Type B pancreatic cell (in vitro differentiated cells): ENCODE results near the gene PDGFD. TPM values are rescaled to one million over a fixed set of nuclear protein-coding genes. Genes with fewer than 3 reads are reported as not detected.

Experiments used
- DNase-seq: peaks from one replicate; pipeline ENCODE4 v3.0.0; 2021; ENCODE audit warnings: mixed read lengths; ENCODE audit not compliant: unreplicated experiment; ENCODE audit errors: extremely low spot score
- H3K27ac Mint-ChIP-seq: 2 replicates; pipeline ENCODE4 v1.8.0; 2021; ENCODE audit warnings: mild to moderate bottlenecking, mixed read lengths
- H3K27me3 Mint-ChIP-seq: 2 replicates; pipeline ENCODE4 v1.8.0; 2021; ENCODE audit warnings: mixed read lengths
- H3K36me3 Mint-ChIP-seq: 2 replicates; pipeline ENCODE4 v1.8.0; 2021; ENCODE audit warnings: mixed read lengths
- H3K4me1 Mint-ChIP-seq: one replicate; pipeline ENCODE4 v1.8.0; 2021; ENCODE audit warnings: mixed read lengths; ENCODE audit not compliant: unreplicated experiment
- H3K4me3 Mint-ChIP-seq: 2 replicates; pipeline ENCODE4 v1.8.0; 2021; ENCODE audit warnings: mild to moderate bottlenecking, mixed read lengths
- H3K9me3 Mint-ChIP-seq: 2 replicates; pipeline ENCODE4 v1.8.0; 2021; ENCODE audit warnings: mixed read lengths
- total RNA-seq: library from RNA; stranded (reverse); gene quantifications from 2 replicates; pipeline ENCODE4 v1.2.1, GENCODE V29; 2021; ENCODE audit warnings: low replicate concordance
- TF ChIP-seq, protein P1 (sequence below): fragments of 200-600 bp; sonication (generic); conservative IDR thresholded peaks from 2 replicates; pipeline ENCODE4 v1.5.0; 2021; ENCODE audit warnings: antibody characterized with exemption, mild to moderate bottlenecking

The PDGFD gene
- total RNA-seq, 1 donor from 2014 or later, result 17.8 TPM

DNA sequence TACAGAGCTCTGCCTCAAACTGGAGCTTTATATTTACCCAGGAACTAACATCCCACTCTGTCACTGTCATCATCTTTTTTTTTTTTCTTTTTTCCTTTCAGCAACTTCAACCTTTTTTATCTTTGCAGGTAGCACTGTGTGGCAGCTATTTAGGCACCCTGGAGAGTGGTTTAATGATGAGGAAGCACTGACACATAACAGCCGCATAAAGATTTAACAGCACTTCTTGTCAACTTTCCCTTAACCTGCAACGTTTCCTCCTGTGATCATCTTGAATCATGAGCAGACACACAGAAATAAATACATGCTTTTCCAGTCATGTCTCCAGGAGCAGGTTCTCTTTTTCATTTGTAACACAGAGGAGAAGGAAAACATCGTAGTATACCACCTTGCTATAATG, 34.8 kb downstream of the PDGFD start:
- H3K4me3 Mint-ChIP-seq, result no peak overlapping the region
- TF ChIP-seq, protein P1, sequence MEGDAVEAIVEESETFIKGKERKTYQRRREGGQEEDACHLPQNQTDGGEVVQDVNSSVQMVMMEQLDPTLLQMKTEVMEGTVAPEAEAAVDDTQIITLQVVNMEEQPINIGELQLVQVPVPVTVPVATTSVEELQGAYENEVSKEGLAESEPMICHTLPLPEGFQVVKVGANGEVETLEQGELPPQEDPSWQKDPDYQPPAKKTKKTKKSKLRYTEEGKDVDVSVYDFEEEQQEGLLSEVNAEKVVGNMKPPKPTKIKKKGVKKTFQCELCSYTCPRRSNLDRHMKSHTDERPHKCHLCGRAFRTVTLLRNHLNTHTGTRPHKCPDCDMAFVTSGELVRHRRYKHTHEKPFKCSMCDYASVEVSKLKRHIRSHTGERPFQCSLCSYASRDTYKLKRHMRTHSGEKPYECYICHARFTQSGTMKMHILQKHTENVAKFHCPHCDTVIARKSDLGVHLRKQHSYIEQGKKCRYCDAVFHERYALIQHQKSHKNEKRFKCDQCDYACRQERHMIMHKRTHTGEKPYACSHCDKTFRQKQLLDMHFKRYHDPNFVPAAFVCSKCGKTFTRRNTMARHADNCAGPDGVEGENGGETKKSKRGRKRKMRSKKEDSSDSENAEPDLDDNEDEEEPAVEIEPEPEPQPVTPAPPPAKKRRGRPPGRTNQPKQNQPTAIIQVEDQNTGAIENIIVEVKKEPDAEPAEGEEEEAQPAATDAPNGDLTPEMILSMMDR, result no peak
- H3K9me3 Mint-ChIP-seq, result no peaks in the 10 kb centered on the region
- no peak for DNase-seq
- peaks cover 10% of the 10 kb centered on the region for H3K4me1 Mint-ChIP-seq
- H3K27me3 Mint-ChIP-seq, result no peaks in the 10 kb centered on the region
- H3K36me3 Mint-ChIP-seq, result no peaks in the 10 kb centered on the region
- no peak overlapping the region for H3K27ac Mint-ChIP-seq

DNA sequence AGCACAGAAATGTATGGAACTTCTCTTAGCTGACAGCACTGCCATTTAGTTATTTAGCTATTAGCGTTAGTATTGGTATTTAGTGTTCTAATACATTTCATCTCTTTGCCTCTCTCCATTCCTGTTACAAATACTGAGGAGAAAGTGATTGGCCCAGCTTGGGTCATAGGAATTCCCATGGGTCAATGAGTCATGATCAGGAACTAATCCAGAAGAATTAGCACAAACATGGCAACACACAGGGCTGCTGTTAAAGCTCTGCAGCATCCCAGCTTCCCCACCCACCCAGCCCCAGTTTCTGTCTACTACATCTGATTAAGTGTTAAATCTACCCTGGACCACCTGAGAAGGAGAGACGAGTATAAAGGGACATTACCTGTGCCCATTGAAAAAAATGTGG, 36.1 kb downstream of the PDGFD start:
- H3K27me3 Mint-ChIP-seq, result no peaks in the 10 kb centered on the region
- H3K27ac Mint-ChIP-seq, result no peak overlapping the region
- H3K9me3 Mint-ChIP-seq, result no peaks in the 10 kb centered on the region
- no peak overlapping the region for H3K4me3 Mint-ChIP-seq
- no peak for DNase-seq
- no peaks in the 10 kb centered on the region for H3K36me3 Mint-ChIP-seq
- H3K4me1 Mint-ChIP-seq, result peaks cover 10% of the 10 kb centered on the region
- TF ChIP-seq, protein P1, result no peak

DNA sequence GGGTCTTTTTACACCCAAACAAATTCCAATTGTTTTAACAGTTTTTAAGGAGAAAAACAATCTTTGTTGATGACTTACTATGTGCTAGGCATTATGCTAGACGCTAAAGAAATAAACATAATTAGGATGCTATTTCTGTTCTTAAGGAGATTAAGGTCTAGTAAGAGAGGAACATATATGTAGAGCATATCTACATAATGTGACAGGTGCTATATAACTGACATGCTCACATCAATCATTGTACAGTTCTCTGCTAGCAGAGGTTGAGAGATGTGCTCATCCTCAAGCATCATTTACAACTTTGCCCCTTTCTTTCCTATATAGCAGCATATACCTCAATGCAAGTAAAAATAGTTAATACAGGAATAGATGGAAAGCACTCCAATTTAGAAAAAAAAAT, 37.5 kb downstream of the PDGFD start:
- Mint-ChIP-seq H3K4me1 (peaks cover 10% of the 10 kb centered on the region), H3K27ac (no peak overlapping the region), H3K36me3 (no peaks in the 10 kb centered on the region), H3K27me3 (no peaks in the 10 kb centered on the region), H3K9me3 (no peaks in the 10 kb centered on the region), H3K4me3 (no peak overlapping the region)
- TF ChIP-seq, protein P1, result no peak
- DNase-seq, result no peak

GRCh38 chr11:104124979-104125378, 39.0 kb downstream of the PDGFD start:
- H3K9me3 Mint-ChIP-seq, result no peaks in the 10 kb centered on the region
- DNase-seq, result no peak
- H3K36me3 Mint-ChIP-seq, result no peaks in the 10 kb centered on the region
- no peaks in the 10 kb centered on the region for H3K27me3 Mint-ChIP-seq
- TF ChIP-seq, protein P1, result no peak
- H3K27ac Mint-ChIP-seq, result no peak overlapping the region
- no peak overlapping the region for H3K4me3 Mint-ChIP-seq
- H3K4me1 Mint-ChIP-seq, result peaks cover 17% of the 10 kb centered on the region

- no peaks in the 10 kb centered on the region for H3K27me3 Mint-ChIP-seq
- peaks cover 17% of the 10 kb centered on the region for H3K4me1 Mint-ChIP-seq
- TF ChIP-seq, protein P1, result no peak
- H3K36me3 Mint-ChIP-seq, result no peaks in the 10 kb centered on the region
- H3K4me3 Mint-ChIP-seq, result no peak overlapping the region
- no peak for DNase-seq
- no peak overlapping the region for H3K27ac Mint-ChIP-seq
- peaks cover 4% of the 10 kb centered on the region for H3K9me3 Mint-ChIP-seq
These were observed 41.1 kb downstream of the PDGFD start for GRCh38 chr11:104122836-104123235.
